Uterus (tissue), 4 donors: ENCODE measurements around the gene STRN3. TPM values are rescaled to one million over a fixed set of nuclear protein-coding genes. Genes with fewer than 3 reads are reported as not detected.

ENCODE experiments used
- DNase-seq, 2 donors: peaks; one replicate each; pipeline ENCODE4 v3.0.0-alpha.2; 2019 to 2020
- H3K27ac ChIP-seq, 2 donors: fragments of 200-600 bp; sonication (generic); 1 replicate in 1 of 2; 2 replicates in 1 of 2; pipeline ENCODE4 v1.5.1; 2016 to 2018
- H3K27me3 ChIP-seq, 2 donors: fragments of 200-600 bp; sonication (generic); one replicate each; pipeline ENCODE4 v1.5.1; 2018 to 2019; ENCODE audit warnings: control low read depth in 1 of 2
- H3K36me3 ChIP-seq, 2 donors: fragments of 200-600 bp; sonication (generic); one replicate each; pipeline ENCODE4 v1.5.1; 2019; ENCODE audit warnings: control low read depth in 1 of 2
- H3K4me1 ChIP-seq, 2 donors: fragments of 200-600 bp; sonication (generic); one replicate each; pipeline ENCODE4 v1.5.1; 2018 to 2019; ENCODE audit warnings: control low read depth in 1 of 2
- H3K4me3 ChIP-seq, 2 donors: fragments of 200-600 bp; sonication (generic); 1 replicate in 1 of 2; 2 replicates in 1 of 2; pipeline ENCODE4 v1.5.1; 2018 to 2019; ENCODE audit warnings: mild to moderate bottlenecking in 1 of 2
- H3K9me3 ChIP-seq, 2 donors: fragments of 200-600 bp; sonication (generic); one replicate each; pipeline ENCODE4 v1.5.1; 2019; ENCODE audit warnings: control low read depth in 1 of 2
- POLR2A ChIP-seq, 2 donors: fragments of 450-650 bp; IDR thresholded peaks; one replicate each; pipeline ENCODE4 v1.6.1; 2016; ENCODE audit warnings: antibody characterized with exemption in 2 of 2, mild to moderate bottlenecking in 1 of 2, moderate library complexity in 1 of 2
- intact Hi-C: fragments of 100-400 bp; cut with DNase I; formaldehyde crosslinking; loops from one replicate; pipeline ENCODE4 v1.15.1; 2023; ENCODE audit warnings: low total_unique reads
- total RNA-seq, 4 donors: library from RNA; depleted of rRNA in 3 of 4; stranded (reverse); fragments of >200 nt in 3 of 4; gene quantifications; one replicate each; pipeline versions ENCODE4 v1.1.0 to v1.2.4, GENCODE V29; 2014 to 2023
- TF ChIP-seq, protein P1 (sequence below), 4 experiments: fragments of 200-600 bp in 2 of 4; fragments of 450-650 bp in 2 of 4; sonication (generic) in 2 of 4; IDR thresholded peaks; one replicate each; pipeline ENCODE4 v1.5.1; 2016 to 2019; ENCODE audit warnings: antibody characterized with exemption in 4 of 4, mild to moderate bottlenecking in 2 of 4, moderate library complexity in 1 of 4
- donor health status: DM: yes; HTN: yes; CAD: no.

Gene STRN3
- total RNA-seq, 4 donors from 2014 or later, result 25.9 to 82.0 (median 65.0) TPM

DNA sequence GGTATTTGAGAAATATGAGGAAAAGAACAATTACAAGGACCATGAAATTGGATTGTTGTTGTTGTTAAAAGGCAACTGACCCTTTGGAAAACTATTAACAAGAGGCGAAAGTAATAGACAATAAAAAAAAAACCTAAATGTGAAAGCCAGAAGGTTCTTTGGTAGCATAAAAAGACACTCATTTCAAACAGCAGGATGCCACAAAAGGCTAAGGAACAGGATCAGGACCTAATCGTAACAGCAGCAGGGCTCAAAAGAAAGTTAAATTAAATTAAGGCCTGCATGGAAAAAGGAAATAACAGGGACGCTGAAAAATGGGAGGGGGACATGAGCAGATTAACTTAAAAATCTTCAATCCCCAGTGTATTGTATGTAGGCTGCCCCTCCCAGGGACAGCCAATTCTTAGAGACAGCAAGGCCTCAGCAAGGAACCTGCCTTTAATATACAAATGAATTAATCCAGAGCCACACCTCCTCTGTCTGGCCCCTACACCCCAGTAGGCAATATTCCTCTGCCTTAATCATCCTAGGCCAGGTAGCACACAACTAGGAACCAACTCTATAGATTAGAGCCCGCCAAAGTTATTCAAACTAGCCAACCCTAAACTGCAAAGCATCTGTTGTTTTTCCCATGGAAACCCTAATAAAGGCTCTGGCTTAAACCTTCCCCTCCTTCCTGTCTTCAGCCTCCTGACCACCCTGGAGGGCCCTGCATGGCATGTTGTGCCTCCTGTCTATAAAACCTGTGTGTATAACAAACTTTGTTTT is 29.1 kb downstream of the STRN3 start:
- intact Hi-C loops, result no loop called here
- H3K4me3 ChIP-seq, result no peak overlapping the region
- H3K36me3 ChIP-seq, result no peaks in the 10 kb centered on the region
- no peak overlapping the region for H3K27ac ChIP-seq
- peaks cover 0 to 4% of the 10 kb centered on the region in 2 donors for H3K9me3 ChIP-seq
- H3K27me3 ChIP-seq, result no peaks in the 10 kb centered on the region
- H3K4me1 ChIP-seq, result peaks cover 0 to 5% of the 10 kb centered on the region in 2 donors
- no peak for DNase-seq
- TF ChIP-seq, protein P1, sequence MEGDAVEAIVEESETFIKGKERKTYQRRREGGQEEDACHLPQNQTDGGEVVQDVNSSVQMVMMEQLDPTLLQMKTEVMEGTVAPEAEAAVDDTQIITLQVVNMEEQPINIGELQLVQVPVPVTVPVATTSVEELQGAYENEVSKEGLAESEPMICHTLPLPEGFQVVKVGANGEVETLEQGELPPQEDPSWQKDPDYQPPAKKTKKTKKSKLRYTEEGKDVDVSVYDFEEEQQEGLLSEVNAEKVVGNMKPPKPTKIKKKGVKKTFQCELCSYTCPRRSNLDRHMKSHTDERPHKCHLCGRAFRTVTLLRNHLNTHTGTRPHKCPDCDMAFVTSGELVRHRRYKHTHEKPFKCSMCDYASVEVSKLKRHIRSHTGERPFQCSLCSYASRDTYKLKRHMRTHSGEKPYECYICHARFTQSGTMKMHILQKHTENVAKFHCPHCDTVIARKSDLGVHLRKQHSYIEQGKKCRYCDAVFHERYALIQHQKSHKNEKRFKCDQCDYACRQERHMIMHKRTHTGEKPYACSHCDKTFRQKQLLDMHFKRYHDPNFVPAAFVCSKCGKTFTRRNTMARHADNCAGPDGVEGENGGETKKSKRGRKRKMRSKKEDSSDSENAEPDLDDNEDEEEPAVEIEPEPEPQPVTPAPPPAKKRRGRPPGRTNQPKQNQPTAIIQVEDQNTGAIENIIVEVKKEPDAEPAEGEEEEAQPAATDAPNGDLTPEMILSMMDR (IDR thresholded peaks at IDR 0.05), result no peak
- TF ChIP-seq POLR2A (IDR thresholded peaks at IDR 0.05), result no peak

DNA sequence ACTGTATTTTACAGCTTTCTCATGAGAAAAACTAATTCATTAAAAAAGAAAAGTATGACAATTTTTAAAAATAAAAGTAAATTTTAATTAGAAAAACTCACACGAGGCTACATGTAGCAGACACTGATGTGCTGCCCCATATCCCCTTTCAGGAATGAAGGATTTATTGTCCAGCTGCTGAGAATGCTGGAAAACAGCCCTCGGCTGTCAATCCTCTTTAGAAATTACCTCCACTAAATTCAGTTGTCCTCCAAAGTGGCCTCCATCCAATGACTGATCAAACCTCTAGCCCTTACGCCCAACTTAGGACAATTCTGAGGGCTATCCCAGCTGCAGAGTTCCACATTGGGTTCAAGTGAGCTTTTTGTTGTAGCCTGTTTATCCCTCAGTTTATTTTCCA is 30.5 kb downstream of the STRN3 start:
- Histone ChIP-seq H3K9me3 (peaks cover 0 to 4% of the 10 kb centered on the region in 2 donors), H3K27me3 (no peaks in the 10 kb centered on the region), H3K27ac (no peak overlapping the region), H3K36me3 (no peaks in the 10 kb centered on the region), H3K4me3 (no peak overlapping the region), H3K4me1 (peaks cover 0 to 5% of the 10 kb centered on the region in 2 donors)
- TF ChIP-seq, protein P1 (IDR thresholded peaks at IDR 0.05), result no peak
- no peak for TF ChIP-seq POLR2A (IDR thresholded peaks at IDR 0.05)
- DNase-seq, result no peak
- intact Hi-C loops, result no loop called here

DNA sequence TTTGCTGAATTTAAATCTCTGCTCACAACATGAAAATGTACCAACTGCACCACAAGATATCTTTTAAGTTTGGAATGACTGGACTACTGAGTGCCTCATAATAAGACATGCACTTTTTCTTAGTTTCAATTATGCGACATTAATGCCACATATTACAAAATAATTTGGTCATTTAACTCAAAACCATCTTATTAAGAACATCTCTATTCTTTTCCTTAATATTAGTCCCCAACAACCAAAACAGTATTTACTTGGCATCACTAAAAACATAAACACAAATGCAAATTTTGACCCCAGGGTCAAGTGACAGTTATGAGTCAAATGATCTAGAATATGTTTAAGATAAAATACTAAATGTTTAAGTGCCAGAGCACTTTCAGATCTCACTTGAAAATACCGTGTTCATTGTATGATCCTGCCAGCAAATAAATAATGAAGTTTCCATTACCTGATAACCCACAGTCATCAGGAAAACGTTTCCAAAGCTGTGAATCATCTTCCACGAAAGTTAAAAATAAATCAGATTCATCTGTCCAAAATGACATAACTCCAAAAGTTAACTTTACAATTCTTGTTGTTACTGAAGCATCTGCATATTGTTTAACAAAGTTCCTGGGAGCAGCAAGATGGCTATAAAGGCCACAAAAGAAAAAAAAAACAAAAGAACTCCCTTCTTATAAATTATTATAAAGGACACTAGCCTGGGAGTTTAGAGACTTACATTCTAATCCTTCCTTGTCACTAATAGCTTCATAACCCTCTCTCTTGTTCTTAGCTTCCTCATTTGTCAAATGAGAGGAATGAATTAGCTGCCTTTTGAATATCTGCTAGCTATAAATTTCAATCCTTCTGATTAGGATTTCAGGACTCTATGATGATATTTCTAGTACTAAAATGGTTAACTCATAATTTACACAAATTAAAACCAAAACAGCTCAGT is 31.2 kb downstream of the STRN3 start:
- Histone ChIP-seq H3K27me3 (no peaks in the 10 kb centered on the region), H3K4me3 (no peak overlapping the region), H3K9me3 (peaks cover 0 to 4% of the 10 kb centered on the region in 2 donors), H3K36me3 (no peaks in the 10 kb centered on the region), H3K27ac (no peak overlapping the region), H3K4me1 (peaks cover 0 to 5% of the 10 kb centered on the region in 2 donors)
- DNase-seq, result no peak
- intact Hi-C loops, result no loop called here
- no peak for TF ChIP-seq POLR2A (IDR thresholded peaks at IDR 0.05)
- TF ChIP-seq, protein P1 (IDR thresholded peaks at IDR 0.05), result no peak

DNA sequence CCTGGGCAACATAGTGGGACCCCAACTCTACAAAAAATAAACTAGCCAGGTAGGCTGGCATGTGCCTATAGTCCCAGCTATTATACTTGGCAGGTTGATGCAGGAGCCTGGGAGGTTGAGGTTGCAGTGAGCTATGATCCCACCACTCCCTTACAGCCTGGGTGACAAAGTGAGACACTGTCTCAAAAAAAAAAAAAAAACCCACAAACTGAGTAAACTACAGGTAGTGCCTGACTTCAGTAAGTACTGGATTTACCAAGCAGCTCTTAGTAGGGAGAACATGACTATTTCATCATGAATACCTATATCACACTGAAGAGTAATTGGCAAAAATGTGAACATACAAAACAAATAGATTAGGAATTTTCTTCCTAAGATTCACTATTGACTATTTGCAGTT is 33.1 kb downstream of the STRN3 start:
- Histone ChIP-seq H3K9me3 (no peaks in the 10 kb centered on the region), H3K36me3 (no peaks in the 10 kb centered on the region), H3K4me1 (peaks cover 0 to 5% of the 10 kb centered on the region in 2 donors)

More for the DNA sequence above, 33.1 kb downstream of the STRN3 start:
- Histone ChIP-seq H3K27me3 (no peaks in the 10 kb centered on the region), H3K4me3 (no peak overlapping the region), H3K27ac (no peak overlapping the region)
- intact Hi-C loops, result no loop called here
- no peak for DNase-seq
- TF ChIP-seq, protein P1 (IDR thresholded peaks at IDR 0.05), result no peak
- no peak for TF ChIP-seq POLR2A (IDR thresholded peaks at IDR 0.05)
